B cell (primary cell): ENCODE measurements around the gene MREG. TPM values are rescaled to one million over a fixed set of nuclear protein-coding genes. Genes with fewer than 3 reads are reported as not detected.

ENCODE experiments used
- ATAC-seq: fragments of 200-7000 bp; cut with Tn5 transposase; one replicate; pipeline ENCODE4 v1.10.0; 2021; ENCODE audit warnings: low read depth, mild to moderate bottlenecking, moderate number of reproducible peaks, moderate library complexity
- CTCF ChIA-PET: fragments of 350-600 bp; sonication (Branson Sonifier 250); formaldehyde crosslinking; loops from one replicate; lab custom pipeline; 2021; ENCODE audit warnings: antibody characterized with exemption, inconsistent platforms; lab: Charles Lee
- POLR2A ChIA-PET: fragments of 350-600 bp; sonication (Branson Sonifier 250); formaldehyde crosslinking; loops from one replicate; lab custom pipeline; 2021; ENCODE audit warnings: antibody characterized with exemption; lab: Charles Lee
- DNase-seq: peaks from one replicate; pipeline ENCODE4 v3.0.0; 2013
- H2AFZ ChIP-seq: 2 replicates; pipeline ENCODE4 v1.6.1; 2012; ENCODE audit warnings: mild to moderate bottlenecking, low read depth, low read length; ENCODE audit not compliant: insufficient read depth, poor library complexity, severe bottlenecking
- H3K27ac ChIP-seq, 2 donors: 1 replicate in 1 of 2; 2 replicates in 1 of 2; pipeline ENCODE4 v1.5.1; 2012 to 2013; ENCODE audit warnings: low read length in 2 of 2, mild to moderate bottlenecking in 2 of 2, moderate library complexity in 1 of 2
- H3K27me3 ChIP-seq, 4 experiments: fragments of 200-600 bp in 1 of 4; sonication (generic) in 1 of 4; replicated peaks in 1 of 4; 1 replicate in 2 of 4; 2 replicates in 2 of 4; pipeline versions ENCODE4 v1.6.1 to v1.7.0; 2013 to 2016; ENCODE audit warnings: low read length in 3 of 4, mild to moderate bottlenecking in 2 of 4, mixed read lengths in 1 of 4, moderate library complexity in 1 of 4; ENCODE audit not compliant: insufficient read depth in 4 of 4, control insufficient read depth in 3 of 4; ENCODE audit errors: control extremely low read depth in 1 of 4
- H3K36me3 ChIP-seq, 2 experiments: replicated peaks in 1 of 2; 1 replicate in 1 of 2; 2 replicates in 1 of 2; pipeline versions ENCODE4 v1.6.1 to v1.7.1; 2013; ENCODE audit warnings: low read length in 1 of 2; ENCODE audit not compliant: insufficient read depth in 2 of 2, control insufficient read depth in 1 of 2; ENCODE audit errors: control extremely low read depth in 1 of 2, extremely low read depth in 1 of 2
- H3K4me1 ChIP-seq, 2 donors: fragments of 200-600 bp in 1 of 2; sonication (generic) in 1 of 2; 1 replicate in 1 of 2; 2 replicates in 1 of 2; pipeline versions ENCODE4 v1.5.1 to v1.6.1; 2013 to 2017; ENCODE audit warnings: low read length in 2 of 2; ENCODE audit not compliant: control insufficient read depth in 2 of 2, insufficient read depth in 2 of 2
- H3K4me2 ChIP-seq: replicated peaks from 2 replicates; pipeline ENCODE3; 2012; ENCODE audit warnings: mild to moderate bottlenecking, low read depth, low read length; ENCODE audit not compliant: poor library complexity, severe bottlenecking
- H3K4me3 ChIP-seq, 5 experiments: fragments of 200-600 bp in 1 of 5; sonication (generic) in 1 of 5; 1 replicate in 3 of 5; 2 replicates in 2 of 5; pipeline versions ENCODE4 v1.5.1 to v1.7.0; 2011 to 2016; ENCODE audit warnings: low read length in 4 of 5, mild to moderate bottlenecking in 4 of 5, low read depth in 2 of 5, control low read depth in 1 of 5, moderate library complexity in 1 of 5; ENCODE audit not compliant: insufficient read depth in 1 of 5; ENCODE audit errors: control extremely low read depth in 1 of 5, extremely low read depth in 1 of 5
- H3K79me2 ChIP-seq: fragments of 200-600 bp; sonication (generic); one replicate; pipeline ENCODE4 v1.6.0; 2016; ENCODE audit warnings: low read length; ENCODE audit not compliant: control insufficient read depth, insufficient read depth
- H3K9ac ChIP-seq: fragments of 200-600 bp; sonication (generic); 2 replicates; pipeline ENCODE4 v1.6.1; 2017; ENCODE audit warnings: mild to moderate bottlenecking, low read length, moderate library complexity
- H3K9me3 ChIP-seq, 3 donors: one replicate each; pipeline versions ENCODE4 v1.6.1 to v1.7.1; 2013; ENCODE audit warnings: low read length in 2 of 3; ENCODE audit not compliant: control insufficient read depth in 2 of 3, insufficient read depth in 1 of 3; ENCODE audit errors: control extremely low read depth in 1 of 3
- H4K20me1 ChIP-seq: 2 replicates; pipeline ENCODE4 v1.6.0; 2012; ENCODE audit warnings: mild to moderate bottlenecking, low read length; ENCODE audit not compliant: insufficient read depth, control insufficient read depth, poor library complexity, severe bottlenecking
- H3K27ac Mint-ChIP-seq: one replicate; pipeline ENCODE4 v1.8.0; 2021; ENCODE audit warnings: mixed read lengths
- H3K27me3 Mint-ChIP-seq: one replicate; pipeline ENCODE4 v1.8.0; 2021; ENCODE audit warnings: mixed read lengths
- H3K4me1 Mint-ChIP-seq: one replicate; pipeline ENCODE4 v1.8.0; 2021; ENCODE audit warnings: mixed read lengths
- H3K4me3 Mint-ChIP-seq: one replicate; pipeline ENCODE4 v1.8.0; 2021; ENCODE audit warnings: mixed read lengths
- H3K9me3 Mint-ChIP-seq: one replicate; pipeline ENCODE4 v1.8.0; 2022; ENCODE audit warnings: mixed read lengths; ENCODE audit not compliant: insufficient read depth
- CTCF ChIP-seq: fragments of 200-600 bp; IDR thresholded peaks from one replicate; pipeline ENCODE4 v1.8.0; 2022; ENCODE audit warnings: antibody characterized with exemption, mild to moderate bottlenecking
- EZH2 ChIP-seq: IDR thresholded peaks from 2 replicates; pipeline ENCODE4 v1.6.1; 2012; ENCODE audit warnings: borderline replicate concordance, low read depth, mild to moderate bottlenecking, moderate library complexity, low read length; ENCODE audit not compliant: insufficient read depth, poor library complexity, severe bottlenecking
- WGBS: methylation state at CpG from one replicate; pipeline ENCODE4 v1.1.5; 2013; ENCODE audit warnings: missing lambda C conversion rate; ENCODE audit not compliant: insufficient coverage; 5-methylcytosine and 5-hydroxymethylcytosine counted together
- intact Hi-C: fragments of 100-400 bp; cut with micrococcal nuclease; formaldehyde crosslinking; loops from one replicate; pipeline ENCODE4 v1.10.0; 2022
- polyA plus RNA-seq: library from polyadenylated mRNA; depleted of rRNA; stranded (reverse); fragments of >200 nt; gene quantifications from 2 replicates; pipeline ENCODE4 v1.2.3, GENCODE V29; 2012
- total RNA-seq, 2 donors: library from RNA; stranded (reverse); fragments of 120-200 nt in 1 of 2; gene quantifications; 1 replicate in 1 of 2; 2 replicates in 1 of 2; pipeline versions ENCODE4 v1.2.3 to v1.2.4, GENCODE V29; 2013 to 2022

The MREG gene
- total and polyA plus RNA-seq, 2 donors (not counting 1 experiment from before 2014, with no cell fraction given), result 2.1 to 5.7 TPM

GRCh38 chr2:215900203-215900611 is 113.1 kb downstream of the MREG start:
- H3K79me2 ChIP-seq, result no peaks in the 10 kb centered on the region

More at GRCh38 chr2:215900203-215900611, 113.1 kb downstream of the MREG start:
- Mint-ChIP-seq H3K4me3 (no peak overlapping the region), H3K27me3 (peaks cover 22% of the 10 kb centered on the region), H3K27ac (no peak overlapping the region), H3K9me3 (no peaks in the 10 kb centered on the region), H3K4me1 (peaks cover 3% of the 10 kb centered on the region)
- Histone ChIP-seq H3K4me1 (no peaks in the 10 kb centered on the region), H2AFZ (no peak overlapping the region), H4K20me1 (no peaks in the 10 kb centered on the region), H3K9me3 (peaks cover 0 to 3% (median 0%) of the 10 kb centered on the region in 3 donors), H3K27ac (no peak overlapping the region), H3K9ac (no peak overlapping the region), H3K27me3 (no peaks in the 10 kb centered on the region), H3K36me3 (no peaks in the 10 kb centered on the region), H3K4me3 (no peak overlapping the region), H3K4me2 (no peak overlapping the region)
- POLR2A ChIA-PET, result no interaction called here
- DNase-seq (no peak), ATAC-seq (no peak)
- no peak for TF ChIP-seq EZH2
- TF ChIP-seq CTCF, result no peak
- 86% methylated on average over 1 of the region's 4 CpGs for WGBS
- intact Hi-C loops, result no loop called here
- CTCF ChIA-PET, result no interaction called here
